Adrenal gland (tissue), 5 donors: ENCODE results near the gene ZNRF3.
A peak's percentile ranks its signal among the peaks of the same experiment; 100 is the strongest.

Source experiments
- POLR2A ChIP-seq, 2 donors: fragments of 450-650 bp; IDR thresholded peaks; one replicate each; pipeline ENCODE4 v1.6.1; 2017; ENCODE audit warnings: antibody characterized with exemption in 2 of 2, mild to moderate bottlenecking in 2 of 2, moderate library complexity in 1 of 2
- TF ChIP-seq, protein P1 (sequence below), 6 experiments: fragments of 450-650 bp in 4 of 6; fragments of 200-600 bp in 2 of 6; sonication (generic) in 1 of 6; IDR thresholded peaks; 1 replicate in 5 of 6; 2 replicates in 1 of 6; pipeline versions ENCODE4 v1.5.1 to v1.8.0; 2016 to 2021; ENCODE audit warnings: antibody characterized with exemption in 6 of 6, mild to moderate bottlenecking in 2 of 6, moderate library complexity in 1 of 6
- donor health status: DM: no; HTN: no; CAD: no.

DNA sequence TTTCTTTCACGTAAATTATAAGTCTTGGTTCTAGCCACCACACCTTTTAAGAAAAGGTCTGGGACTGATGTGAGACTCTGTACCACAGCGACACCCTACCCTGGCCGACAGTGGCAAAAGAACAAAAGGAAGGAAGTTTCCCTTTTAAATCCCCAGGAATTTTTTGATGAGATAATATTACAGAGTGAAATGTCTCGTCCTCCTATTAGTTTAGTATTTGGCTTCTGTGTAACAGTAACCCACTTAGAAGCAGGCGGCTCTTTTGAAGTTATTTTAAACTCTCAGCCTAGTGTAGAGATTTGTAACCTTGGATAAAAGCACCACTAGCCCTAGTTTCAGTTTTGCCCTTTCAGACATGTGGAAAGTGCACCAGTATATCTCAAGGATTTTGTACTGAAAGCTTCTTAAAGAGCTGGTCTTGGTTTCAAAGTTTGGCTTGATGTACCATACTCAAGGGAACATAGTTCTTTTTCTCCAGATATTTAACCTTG, 94.2 kb downstream of the ZNRF3 start:
- TF ChIP-seq POLR2A (IDR thresholded peaks at IDR 0.05) = peak in 1 of 2 donors; percentile 28
- TF ChIP-seq, protein P1, sequence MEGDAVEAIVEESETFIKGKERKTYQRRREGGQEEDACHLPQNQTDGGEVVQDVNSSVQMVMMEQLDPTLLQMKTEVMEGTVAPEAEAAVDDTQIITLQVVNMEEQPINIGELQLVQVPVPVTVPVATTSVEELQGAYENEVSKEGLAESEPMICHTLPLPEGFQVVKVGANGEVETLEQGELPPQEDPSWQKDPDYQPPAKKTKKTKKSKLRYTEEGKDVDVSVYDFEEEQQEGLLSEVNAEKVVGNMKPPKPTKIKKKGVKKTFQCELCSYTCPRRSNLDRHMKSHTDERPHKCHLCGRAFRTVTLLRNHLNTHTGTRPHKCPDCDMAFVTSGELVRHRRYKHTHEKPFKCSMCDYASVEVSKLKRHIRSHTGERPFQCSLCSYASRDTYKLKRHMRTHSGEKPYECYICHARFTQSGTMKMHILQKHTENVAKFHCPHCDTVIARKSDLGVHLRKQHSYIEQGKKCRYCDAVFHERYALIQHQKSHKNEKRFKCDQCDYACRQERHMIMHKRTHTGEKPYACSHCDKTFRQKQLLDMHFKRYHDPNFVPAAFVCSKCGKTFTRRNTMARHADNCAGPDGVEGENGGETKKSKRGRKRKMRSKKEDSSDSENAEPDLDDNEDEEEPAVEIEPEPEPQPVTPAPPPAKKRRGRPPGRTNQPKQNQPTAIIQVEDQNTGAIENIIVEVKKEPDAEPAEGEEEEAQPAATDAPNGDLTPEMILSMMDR (IDR thresholded peaks at IDR 0.05) = no peak
